ACC112 (cell line): ENCODE results near the gene MPPED1.

Source experiments
- H2AFZ ChIP-seq: fragments of 200-600 bp; sonication (generic); one replicate; pipeline ENCODE4 v1.6.0; 2017; ENCODE audit warnings: antibody characterized with exemption, low read length; ENCODE audit not compliant: unreplicated experiment
- H3K27ac ChIP-seq: fragments of 200-600 bp; sonication (generic); 2 replicates; pipeline ENCODE4 v1.5.1; 2014; ENCODE audit warnings: low read depth, mild to moderate bottlenecking, antibody characterized with exemption, low read length, moderate library complexity
- H3K27me3 ChIP-seq: fragments of 200-600 bp; sonication (generic); 2 replicates; pipeline ENCODE4 v1.6.1; 2014; ENCODE audit warnings: mild to moderate bottlenecking, antibody characterized with exemption, low read length, moderate library complexity, mixed read lengths; ENCODE audit not compliant: insufficient read depth
- H3K36me3 ChIP-seq: fragments of 200-600 bp; sonication (generic); 2 replicates; pipeline ENCODE4 v1.6.1; 2016; ENCODE audit warnings: mild to moderate bottlenecking, antibody characterized with exemption, low read length, moderate library complexity, mixed read lengths; ENCODE audit not compliant: insufficient read depth
- H3K4me1 ChIP-seq: fragments of 200-600 bp; sonication (generic); one replicate; pipeline ENCODE4 v1.6.1; 2016; ENCODE audit warnings: low read length, mixed read lengths; ENCODE audit not compliant: insufficient read depth, unreplicated experiment, control insufficient read depth
- H3K4me3 ChIP-seq: fragments of 200-600 bp; sonication (generic); 2 replicates; pipeline ENCODE4 v1.5.1; 2014; ENCODE audit warnings: mild to moderate bottlenecking, low read depth, low read length
- H3K79me2 ChIP-seq: fragments of 200-600 bp; sonication (generic); one replicate; pipeline ENCODE4 v1.6.0; 2016; ENCODE audit warnings: low read length; ENCODE audit not compliant: control insufficient read depth, unreplicated experiment, insufficient read depth

MPPED1 gene, protein sequence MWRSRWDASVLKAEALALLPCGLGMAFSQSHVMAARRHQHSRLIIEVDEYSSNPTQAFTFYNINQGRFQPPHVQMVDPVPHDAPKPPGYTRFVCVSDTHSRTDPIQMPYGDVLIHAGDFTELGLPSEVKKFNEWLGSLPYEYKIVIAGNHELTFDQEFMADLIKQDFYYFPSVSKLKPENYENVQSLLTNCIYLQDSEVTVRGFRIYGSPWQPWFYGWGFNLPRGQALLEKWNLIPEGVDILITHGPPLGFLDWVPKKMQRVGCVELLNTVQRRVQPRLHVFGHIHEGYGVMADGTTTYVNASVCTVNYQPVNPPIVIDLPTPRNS

DNA sequence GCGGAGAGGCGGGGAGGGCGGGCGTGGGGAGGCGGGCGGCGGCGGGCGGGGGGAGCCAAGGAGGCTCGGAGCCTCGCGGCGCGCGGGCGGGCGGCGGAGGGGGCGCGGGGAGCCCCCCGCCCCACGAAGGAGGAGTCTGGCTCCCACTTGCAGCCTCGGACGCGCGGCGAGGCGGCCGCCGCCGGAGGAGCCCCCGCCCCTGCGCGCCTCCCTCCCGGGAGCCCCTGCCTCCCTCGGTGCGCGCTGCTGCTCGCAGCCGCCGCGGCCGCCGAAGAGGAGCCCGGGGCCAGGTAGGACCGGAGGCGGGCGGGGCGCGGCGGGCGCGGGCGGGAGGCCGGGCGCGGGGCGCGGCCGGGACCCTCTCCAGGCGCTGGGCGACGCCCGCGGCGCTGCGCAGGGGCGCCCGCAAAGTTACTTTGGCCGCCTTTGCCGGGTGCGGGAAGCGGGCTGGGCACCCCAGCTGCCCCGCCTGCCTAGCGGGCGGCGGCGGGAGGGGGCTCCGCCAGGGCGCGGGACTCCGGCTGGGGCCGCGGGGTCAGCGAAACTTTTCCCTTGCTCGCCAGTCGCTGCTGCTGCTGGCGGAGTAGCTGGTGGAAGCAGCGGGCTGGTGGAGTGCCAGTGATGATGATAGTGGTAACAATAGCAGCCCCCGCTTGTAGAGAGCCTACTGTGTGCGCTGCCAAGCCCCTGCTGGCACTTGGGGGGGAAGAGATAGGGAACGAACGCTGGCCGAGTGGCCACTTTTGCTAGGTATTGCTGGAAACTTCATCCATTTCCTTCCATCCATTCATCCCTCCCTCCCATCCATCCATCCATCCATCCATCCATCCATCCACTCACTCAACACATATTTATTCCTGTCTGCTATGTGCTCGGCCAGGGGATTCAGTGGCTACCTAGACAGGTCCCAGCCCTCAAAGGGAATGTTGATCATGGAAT lies at the start of gene MPPED1:
Gene MPPED1 (plus strand): TSS at position 146 of the 939 bp plus-strand sequence. CDS start 12,972 bp downstream, outside the sequence.
- H3K27me3 ChIP-seq, result peaks cover 53% of the 10 kb centered on the region
- H3K27ac ChIP-seq, result no peak within 1 kb of the TSS
- H3K4me3 ChIP-seq, result no peak within 1 kb of the TSS
- no peak within 1 kb of the TSS for H2AFZ ChIP-seq
- no peaks in the 10 kb centered on the region for H3K79me2 ChIP-seq
- no peaks in the 10 kb centered on the region for H3K4me1 ChIP-seq
- no peaks in the 10 kb centered on the region for H3K36me3 ChIP-seq

DNA sequence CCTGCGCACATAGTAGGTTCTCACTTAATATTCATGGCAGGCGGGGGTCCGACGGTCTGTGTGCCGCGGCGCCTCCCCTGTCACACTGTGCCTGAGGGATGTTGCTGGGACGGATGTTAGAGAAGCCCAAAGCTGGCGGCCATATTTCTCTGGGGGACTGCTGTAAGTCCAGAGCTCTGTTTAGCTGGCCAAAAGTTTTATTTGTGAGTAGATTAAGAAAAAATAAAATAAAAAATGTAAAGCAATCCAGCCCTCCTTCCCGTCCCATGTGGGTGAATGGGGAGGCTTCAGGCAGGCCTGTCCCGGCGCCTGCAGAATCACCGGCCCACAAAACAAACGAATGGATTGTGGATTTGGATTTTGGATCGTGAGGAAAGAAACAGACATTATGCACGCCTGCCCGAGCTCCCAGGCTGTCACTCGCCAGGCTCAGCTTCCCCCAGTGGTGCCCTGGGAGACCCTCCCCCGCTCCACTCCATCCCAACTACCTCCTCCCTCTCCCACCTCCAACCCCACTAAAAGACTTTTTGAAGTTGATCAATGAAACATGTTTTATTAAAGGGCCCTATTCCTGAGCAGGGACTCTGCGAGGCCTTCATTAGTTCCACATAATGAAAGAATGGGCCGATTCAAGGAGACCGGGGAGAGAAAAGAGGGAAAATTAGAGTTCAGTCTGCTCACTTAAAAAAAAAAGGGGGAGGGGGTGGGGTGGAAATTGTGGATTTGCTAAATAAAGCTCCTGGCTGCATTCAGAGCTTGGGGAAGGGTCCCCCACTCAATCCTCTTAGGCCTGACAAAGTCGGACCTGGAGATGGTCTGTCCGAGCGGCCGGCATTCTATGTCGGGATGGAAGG lies 48.3 kb upstream of the MPPED1 start:
- no peaks in the 10 kb centered on the region for H3K36me3 ChIP-seq
- H3K4me1 ChIP-seq, result no peaks in the 10 kb centered on the region
- H2AFZ ChIP-seq, result no peak overlapping the region
- H3K79me2 ChIP-seq, result no peaks in the 10 kb centered on the region
- peaks cover 20% of the 10 kb centered on the region for H3K27me3 ChIP-seq
- no peak overlapping the region for H3K4me3 ChIP-seq
- no peak overlapping the region for H3K27ac ChIP-seq

DNA sequence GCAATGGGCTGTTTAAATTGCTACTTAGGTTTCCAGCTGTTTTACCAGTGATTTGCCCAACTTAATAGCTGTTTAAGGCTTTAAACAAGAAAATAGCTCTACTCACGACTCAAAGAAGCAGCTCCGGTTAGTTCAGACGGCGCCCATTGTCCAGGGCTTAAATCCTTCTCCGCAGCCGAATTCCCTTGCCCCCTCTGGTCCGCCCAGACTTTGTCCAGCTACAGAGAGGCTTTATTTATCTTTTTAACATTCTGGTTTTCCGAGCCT lies 47.7 kb upstream of the MPPED1 start:
- H2AFZ ChIP-seq, result no peak overlapping the region
- no peaks in the 10 kb centered on the region for H3K4me1 ChIP-seq
- H3K27ac ChIP-seq, result no peak overlapping the region
- H3K79me2 ChIP-seq, result no peaks in the 10 kb centered on the region
- H3K36me3 ChIP-seq, result no peaks in the 10 kb centered on the region
- peaks cover 21% of the 10 kb centered on the region for H3K27me3 ChIP-seq
- no peak overlapping the region for H3K4me3 ChIP-seq

DNA sequence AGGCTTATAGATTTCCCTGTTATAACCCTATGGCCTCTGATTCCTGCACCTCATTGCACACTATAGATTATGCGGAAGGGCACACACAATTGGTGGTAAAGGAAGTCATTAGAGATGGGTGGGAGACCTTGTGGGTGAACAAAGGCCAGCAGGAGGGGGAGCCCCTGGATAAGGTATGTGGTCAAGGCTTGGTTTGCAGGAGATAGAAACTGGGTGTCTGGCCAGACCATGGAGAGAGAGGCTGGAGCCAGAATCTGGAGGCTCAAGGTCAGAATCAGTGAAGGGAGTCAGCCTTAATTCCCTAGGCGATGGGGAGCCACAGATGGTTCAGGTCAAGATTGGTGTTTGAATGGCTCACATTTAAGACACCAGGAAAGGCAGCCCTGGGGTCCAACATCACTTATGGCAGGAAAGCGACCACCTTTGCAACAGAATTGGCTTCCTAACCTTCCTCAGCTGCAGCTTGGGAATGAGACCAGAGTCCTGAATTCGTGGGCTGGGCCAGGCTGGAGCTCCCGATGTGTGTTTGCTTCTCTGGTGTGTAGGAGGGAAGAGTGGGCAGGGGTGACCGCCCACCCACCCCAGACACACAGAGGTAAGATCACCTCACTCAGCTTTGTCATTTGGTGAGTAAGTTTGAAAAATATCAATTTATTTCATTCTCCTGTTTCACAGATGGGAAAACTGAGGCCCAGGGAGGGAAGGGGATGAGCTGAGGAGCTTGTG lies 45.9 kb upstream of the MPPED1 start:
- H2AFZ ChIP-seq, result no peak overlapping the region
- H3K27me3 ChIP-seq, result peaks cover 34% of the 10 kb centered on the region
- H3K27ac ChIP-seq, result no peak overlapping the region
- H3K36me3 ChIP-seq, result no peaks in the 10 kb centered on the region
- H3K79me2 ChIP-seq, result no peaks in the 10 kb centered on the region
- H3K4me1 ChIP-seq, result no peaks in the 10 kb centered on the region
- H3K4me3 ChIP-seq, result no peak overlapping the region

DNA sequence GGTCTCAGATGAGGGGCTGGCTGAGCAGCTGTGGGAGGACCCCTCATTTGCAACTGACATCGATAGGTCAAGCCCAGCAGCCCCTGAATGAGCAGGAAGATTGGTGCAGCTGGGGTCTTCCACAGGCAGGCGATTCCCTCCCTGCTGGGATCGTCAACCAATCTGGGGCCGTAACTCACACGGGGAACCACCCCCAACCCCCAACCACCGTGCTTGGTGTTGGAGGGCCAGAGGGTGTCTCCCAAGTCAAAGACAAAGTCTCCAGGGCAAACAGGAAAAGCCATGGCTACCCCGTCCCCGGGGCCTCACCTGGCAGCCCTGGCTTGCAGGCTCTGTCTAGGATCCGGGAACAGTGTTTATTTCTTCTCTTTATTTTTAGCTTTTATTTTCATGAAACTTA lies 41.8 kb upstream of the MPPED1 start:
- Histone ChIP-seq H3K4me1 (no peaks in the 10 kb centered on the region), H3K79me2 (no peaks in the 10 kb centered on the region), H3K4me3 (no peak overlapping the region), H3K27me3 (peaks cover 39% of the 10 kb centered on the region), H3K36me3 (no peaks in the 10 kb centered on the region), H2AFZ (no peak overlapping the region), H3K27ac (no peak overlapping the region)

DNA sequence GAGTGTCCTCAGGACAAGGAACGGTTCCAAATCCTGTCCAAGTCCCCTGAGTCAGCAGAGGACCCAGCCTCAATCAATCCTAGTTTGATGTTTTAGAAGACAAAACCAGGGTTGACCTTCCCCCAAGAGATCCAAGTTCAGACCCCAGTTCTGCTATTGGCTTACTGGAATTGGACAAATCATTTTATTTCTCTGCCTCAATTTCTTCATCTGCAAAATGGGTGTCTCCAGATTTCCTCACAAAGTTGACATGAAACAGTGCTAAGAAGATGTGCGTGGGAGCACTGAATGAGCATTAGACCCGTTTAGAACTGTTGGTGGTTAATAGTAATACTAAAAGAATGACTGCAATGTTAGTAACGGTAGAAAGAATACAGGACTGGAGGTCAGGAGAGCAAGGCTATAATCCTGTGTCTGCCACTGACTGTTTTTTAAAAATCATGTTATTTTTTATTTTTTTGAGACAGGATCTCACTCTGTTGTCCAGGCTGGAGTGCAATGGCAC lies 35.8 kb upstream of the MPPED1 start:
- Histone ChIP-seq H3K36me3 (no peaks in the 10 kb centered on the region), H3K4me3 (no peak overlapping the region), H3K27me3 (peaks cover 47% of the 10 kb centered on the region), H3K79me2 (no peaks in the 10 kb centered on the region), H2AFZ (no peak overlapping the region), H3K27ac (no peak overlapping the region), H3K4me1 (no peaks in the 10 kb centered on the region)

DNA sequence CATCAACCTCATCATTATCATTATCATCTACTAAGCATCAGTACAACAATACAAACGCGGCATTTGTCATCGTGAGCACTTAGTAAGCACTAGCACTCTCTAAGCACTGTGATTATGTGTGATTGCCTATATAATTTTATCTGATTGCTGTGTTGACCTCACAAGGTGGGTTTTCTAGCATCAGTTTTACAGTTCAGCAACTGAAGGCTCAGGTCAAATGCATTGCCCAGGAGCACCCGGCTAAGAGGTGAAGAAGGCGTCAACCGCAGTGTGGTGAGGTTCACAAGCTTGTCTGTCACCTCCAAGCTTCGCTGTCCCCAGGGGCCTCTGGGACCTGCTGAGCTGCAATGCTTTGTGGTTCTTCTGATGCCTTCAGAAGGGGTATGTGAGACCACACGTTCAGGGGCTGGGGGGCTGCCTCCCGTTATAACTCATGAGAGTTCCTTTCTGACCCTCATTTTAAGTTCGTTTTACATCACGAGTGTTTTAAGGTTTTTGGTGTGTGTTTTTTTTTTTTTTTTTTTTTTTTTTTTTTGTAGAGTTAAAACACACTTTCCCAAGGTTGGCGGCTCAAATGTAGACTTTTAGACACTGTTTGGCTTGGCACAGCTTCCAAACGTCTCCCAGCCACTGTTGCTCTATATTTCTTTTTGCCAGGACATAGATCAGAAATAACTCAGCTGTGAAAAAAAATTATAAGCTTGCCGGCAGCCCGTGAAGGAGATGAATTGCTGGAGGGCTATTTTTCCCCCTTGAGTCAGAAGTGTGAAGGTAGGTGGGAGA lies 34.9 kb upstream of the MPPED1 start:
- no peak overlapping the region for H3K27ac ChIP-seq
- no peak overlapping the region for H2AFZ ChIP-seq
- H3K4me1 ChIP-seq, result no peaks in the 10 kb centered on the region
- H3K36me3 ChIP-seq, result no peaks in the 10 kb centered on the region
- H3K79me2 ChIP-seq, result no peaks in the 10 kb centered on the region
- H3K27me3 ChIP-seq, result peaks cover 51% of the 10 kb centered on the region
- no peak overlapping the region for H3K4me3 ChIP-seq

DNA sequence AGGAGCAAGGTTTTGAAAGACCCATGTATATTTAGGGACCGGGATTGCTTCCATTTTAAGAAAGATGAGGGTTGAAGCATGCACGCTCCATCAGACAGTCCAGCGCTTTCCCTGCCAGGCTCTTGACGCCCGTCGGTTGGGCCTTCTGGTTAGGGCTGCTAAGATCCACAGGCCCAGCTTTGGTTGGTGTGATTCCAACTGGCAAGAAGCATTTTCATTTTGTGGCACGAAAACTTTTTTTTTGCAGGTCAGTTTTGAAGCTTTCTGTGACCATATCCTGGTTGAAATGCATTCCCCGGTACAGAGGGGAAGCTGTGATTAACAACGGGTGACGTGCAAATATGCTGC lies 34.3 kb upstream of the MPPED1 start:
- H3K27ac ChIP-seq, result no peak overlapping the region
- no peaks in the 10 kb centered on the region for H3K4me1 ChIP-seq
- H2AFZ ChIP-seq, result no peak overlapping the region
- H3K27me3 ChIP-seq, result peaks cover 55% of the 10 kb centered on the region
- no peaks in the 10 kb centered on the region for H3K36me3 ChIP-seq
- H3K4me3 ChIP-seq, result no peak overlapping the region
- H3K79me2 ChIP-seq, result no peaks in the 10 kb centered on the region

DNA sequence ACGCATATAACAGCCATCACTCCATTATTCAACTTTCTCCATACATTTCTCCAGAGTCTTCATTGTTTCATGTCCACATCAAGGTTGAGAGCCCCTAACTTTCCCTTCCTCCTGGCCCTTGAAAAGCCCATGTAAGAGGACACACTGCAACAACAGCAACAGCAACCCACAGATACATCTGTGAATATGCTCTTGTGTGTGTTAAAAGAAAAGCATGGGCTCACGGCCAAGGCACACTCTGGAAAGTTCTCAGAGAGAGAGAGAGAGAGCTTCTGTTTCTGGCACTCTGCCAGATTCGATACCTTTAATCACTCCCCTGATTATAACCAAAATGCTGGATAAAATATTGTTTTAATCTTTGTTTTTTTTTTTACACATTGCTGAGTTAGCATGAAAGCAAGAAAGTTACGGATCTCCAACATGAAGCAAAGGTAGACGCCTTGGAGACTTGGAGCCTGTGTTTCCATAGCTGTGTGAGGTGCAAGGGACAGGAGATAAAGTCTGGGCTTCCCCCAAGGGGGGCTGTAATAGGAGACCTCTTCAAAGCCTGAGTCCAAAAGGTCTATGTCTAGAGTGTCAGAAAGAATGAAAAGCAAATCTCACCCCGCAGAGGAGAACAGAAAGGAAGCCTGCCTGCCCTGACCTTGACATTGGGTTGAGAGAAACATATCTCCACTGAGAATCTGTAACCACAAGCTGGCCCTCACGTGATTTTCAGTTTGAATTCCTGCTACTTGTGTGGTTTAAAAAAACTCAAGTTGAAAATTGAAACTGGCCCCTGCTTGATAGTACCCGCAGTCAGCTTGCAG lies 33.7 kb upstream of the MPPED1 start:
- Histone ChIP-seq H3K27ac (no peak overlapping the region), H3K27me3 (peaks cover 55% of the 10 kb centered on the region), H3K36me3 (no peaks in the 10 kb centered on the region), H3K4me3 (no peak overlapping the region), H2AFZ (no peak overlapping the region), H3K79me2 (no peaks in the 10 kb centered on the region), H3K4me1 (no peaks in the 10 kb centered on the region)
